A673 (cell line): ENCODE data around the gene MTHFD1.

Experiments
- CTCF ChIP-seq: fragments of 300-800, 200-600 bp; sonication (generic); conservative IDR thresholded peaks from 2 replicates; pipeline ENCODE4 v1.5.1; 2017; ENCODE audit warnings: low read depth, mild to moderate bottlenecking, antibody characterized with exemption, low read length, moderate library complexity, mixed read lengths
- EZH2 ChIP-seq: fragments of 200-600 bp; sonication (generic); IDR thresholded peaks from 2 replicates; pipeline ENCODE4 v1.6.1; 2017; ENCODE audit warnings: borderline replicate concordance, low read depth, mild to moderate bottlenecking, mixed read lengths, antibody characterized with exemption, low read length; ENCODE audit not compliant: poor library complexity, severe bottlenecking

- no peak for TF ChIP-seq CTCF
- TF ChIP-seq EZH2 = no peak
Observed at GRCh38 chr14:64491637-64492036, 103.5 kb downstream of the MTHFD1 start.
